HK-2 (cell line): ENCODE results near the gene EHBP1L1.

Source experiments
- DNase-seq: peaks from one replicate; pipeline ENCODE4 v3.0.0-alpha.2; 2018; ENCODE audit not compliant: unreplicated experiment

EHBP1L1 gene

DNA sequence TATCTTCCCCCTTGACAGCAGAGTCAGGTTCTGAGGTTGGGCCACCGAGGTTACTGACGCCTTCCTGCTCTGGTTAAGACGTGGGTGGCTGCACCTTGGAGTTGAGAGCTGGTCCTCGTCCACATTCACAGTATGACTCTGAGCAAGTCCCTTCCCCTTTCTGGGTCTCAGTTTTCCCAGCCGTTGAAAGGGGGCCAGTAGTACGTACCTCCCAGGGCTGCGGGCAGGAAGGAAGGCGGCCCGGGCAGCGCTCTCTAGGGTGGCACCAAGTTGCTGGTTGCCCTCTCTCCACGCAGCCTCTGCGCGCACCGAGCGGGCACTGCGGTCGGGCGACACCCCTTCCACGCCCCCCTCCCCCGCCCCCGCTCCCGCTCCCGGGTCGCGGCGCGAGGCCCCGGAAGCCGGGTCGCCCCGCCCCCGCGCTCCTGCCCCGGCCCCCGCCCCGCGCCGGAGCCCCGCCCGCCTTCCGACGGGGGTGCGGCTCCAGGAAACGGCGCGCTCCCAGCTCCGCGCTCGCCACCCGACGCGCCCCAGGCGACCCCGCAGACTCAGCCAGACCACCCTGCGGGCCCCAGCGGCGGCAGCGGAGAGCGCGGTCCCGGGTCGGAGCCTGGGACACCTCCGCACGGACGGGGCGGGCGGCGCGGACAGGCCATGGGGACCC, at the start of gene EHBP1L1:
TSS of gene EHBP1L1 (plus strand) at position 486 of the 664 bp plus-strand sequence. CDS start 250 bp downstream, outside the sequence.
- DNase-seq, result peak; percentile 60

DNA sequence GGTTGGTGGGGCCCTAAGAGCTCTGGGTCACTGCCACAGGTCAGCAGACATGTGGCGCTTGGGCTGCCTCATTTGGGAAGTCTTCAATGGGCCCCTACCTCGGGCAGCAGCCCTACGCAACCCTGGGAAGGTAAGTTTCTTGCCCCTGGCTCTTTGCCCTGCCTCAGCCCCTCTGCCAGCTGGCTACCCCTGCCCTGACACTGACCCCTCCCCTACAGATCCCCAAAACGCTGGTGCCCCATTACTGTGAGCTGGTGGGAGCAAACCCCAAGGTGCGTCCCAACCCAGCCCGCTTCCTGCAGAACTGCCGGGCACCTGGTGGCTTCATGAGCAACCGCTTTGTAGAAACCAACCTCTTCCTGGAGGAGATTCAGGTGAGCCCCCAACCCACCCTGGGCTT, 49.1 kb upstream of the EHBP1L1 start:
- no peak for DNase-seq

DNA sequence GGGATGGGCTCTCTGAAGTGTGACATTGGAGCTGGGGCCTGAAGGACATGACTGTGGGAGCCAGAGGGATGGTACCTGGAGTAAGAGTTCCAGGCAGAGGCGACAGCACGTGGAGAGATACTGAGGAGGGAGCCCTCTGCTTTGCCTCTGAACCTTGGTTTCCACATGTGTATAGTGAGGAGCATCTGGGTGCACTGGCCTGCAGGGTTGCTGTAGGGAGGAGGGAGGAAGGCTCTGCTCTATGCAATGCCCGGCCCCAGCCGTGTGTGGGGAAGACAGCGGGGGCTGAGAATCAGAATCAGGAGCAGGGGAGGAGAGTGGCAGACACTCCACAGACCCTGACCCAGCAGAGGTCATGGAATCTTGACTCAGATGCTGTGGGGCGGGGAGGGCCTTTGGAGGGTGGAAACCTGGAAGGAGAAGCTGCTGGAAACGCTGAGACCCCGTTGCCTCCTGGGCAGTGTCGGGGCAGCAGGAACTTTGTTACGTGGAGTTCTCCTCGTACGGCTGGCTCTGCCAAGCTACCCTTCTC, 47.0 kb upstream of the EHBP1L1 start:
- DNase-seq, result no peak

DNA sequence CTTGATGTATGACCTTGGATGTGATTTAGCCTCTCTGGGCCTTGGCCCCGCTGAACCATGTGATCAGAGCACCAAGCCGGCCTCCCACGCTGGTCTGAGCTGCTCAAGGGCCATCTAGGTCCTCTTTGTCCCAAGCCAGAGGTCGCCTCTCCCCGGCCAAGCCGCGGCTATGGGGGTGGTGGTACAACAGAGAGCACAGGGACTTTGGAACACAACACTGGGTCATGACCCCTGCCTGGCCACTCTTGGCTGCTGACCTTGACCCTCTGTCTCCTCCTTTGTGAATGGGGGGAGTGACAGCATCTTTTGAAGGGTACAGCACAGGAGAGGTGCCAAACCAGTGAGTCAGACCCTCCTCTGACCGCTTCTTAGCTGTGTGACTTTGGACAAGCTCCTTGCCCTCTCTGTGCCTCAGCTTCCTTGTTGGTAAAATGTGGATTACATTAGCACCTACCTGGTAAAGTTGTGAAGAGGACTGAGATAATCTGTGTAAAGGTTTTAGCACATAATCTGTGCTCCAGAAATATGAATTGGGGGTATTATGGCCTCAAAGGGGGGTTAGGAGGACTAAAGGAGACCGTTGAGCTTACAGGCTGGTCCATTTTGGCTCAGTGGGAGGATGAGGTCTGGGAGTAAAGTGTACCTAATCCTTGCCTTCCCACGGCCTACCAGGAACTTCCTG, 46.2 kb upstream of the EHBP1L1 start:
- DNase-seq, result no peak

DNA sequence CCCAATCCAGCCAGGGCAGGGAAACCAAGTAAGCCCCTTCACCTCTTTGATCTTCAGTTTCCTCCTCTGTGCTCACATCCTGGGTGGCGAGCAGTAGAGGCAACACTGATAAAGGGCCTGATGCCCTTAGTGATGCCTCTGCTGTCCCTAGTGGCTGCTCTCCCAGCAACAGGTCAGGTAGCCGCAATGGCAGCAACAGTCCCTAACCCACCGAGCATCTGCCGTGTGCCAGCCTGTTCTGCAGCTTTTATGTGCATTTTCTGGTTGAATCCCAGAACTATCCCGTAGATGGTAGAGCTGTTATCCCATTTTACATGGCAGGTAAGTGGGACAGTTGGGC, 45.7 kb upstream of the EHBP1L1 start:
- no peak for DNase-seq

DNA sequence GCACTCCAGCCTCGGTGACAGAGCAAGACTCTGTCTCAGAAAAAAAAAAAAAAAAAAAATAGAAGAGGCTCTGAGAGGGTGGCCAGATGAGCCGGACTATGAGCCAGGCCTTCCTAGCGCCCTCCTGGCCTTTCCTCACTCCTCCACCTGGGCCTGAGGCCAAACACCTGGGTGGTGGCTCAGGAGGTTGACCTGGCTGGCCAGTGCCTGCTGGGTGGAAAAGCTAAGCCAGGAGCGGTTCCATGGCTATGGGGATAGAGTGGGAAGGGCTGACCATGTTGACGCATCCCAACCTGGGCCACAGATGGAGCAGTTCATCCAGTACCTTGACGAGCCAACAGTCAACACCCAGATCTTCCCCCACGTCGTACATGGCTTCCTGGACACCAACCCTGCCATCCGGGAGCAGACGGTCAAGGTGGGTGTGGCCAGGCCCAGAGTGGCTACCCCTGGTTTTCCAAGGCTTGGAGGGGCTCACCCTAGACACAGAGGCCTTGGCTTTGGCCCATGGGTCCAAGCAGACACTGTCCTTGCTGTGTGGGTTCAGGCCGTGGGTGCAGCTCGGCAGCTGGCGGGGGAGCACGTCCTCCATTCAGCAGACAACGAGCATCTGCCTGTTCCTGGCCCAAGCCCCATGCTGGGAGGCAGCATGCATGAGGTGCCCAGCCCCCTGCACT, 43.3 kb upstream of the EHBP1L1 start:
- no peak for DNase-seq

DNA sequence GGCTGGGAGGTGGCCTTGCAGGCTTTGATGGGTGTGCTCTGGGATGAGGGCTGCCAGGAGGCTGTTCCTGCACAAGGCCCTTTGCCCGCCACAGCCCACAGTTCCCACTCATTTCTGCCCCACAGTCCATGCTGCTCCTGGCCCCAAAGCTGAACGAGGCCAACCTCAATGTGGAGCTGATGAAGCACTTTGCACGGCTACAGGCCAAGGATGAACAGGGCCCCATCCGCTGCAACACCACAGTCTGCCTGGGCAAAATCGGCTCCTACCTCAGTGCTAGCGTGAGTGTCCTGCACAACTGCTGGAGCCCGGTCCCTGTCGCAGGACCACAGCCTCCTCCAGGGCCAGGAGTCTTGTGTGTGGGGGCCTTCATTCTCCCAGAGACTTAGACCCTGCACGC, 40.8 kb upstream of the EHBP1L1 start:
- no peak for DNase-seq

DNA sequence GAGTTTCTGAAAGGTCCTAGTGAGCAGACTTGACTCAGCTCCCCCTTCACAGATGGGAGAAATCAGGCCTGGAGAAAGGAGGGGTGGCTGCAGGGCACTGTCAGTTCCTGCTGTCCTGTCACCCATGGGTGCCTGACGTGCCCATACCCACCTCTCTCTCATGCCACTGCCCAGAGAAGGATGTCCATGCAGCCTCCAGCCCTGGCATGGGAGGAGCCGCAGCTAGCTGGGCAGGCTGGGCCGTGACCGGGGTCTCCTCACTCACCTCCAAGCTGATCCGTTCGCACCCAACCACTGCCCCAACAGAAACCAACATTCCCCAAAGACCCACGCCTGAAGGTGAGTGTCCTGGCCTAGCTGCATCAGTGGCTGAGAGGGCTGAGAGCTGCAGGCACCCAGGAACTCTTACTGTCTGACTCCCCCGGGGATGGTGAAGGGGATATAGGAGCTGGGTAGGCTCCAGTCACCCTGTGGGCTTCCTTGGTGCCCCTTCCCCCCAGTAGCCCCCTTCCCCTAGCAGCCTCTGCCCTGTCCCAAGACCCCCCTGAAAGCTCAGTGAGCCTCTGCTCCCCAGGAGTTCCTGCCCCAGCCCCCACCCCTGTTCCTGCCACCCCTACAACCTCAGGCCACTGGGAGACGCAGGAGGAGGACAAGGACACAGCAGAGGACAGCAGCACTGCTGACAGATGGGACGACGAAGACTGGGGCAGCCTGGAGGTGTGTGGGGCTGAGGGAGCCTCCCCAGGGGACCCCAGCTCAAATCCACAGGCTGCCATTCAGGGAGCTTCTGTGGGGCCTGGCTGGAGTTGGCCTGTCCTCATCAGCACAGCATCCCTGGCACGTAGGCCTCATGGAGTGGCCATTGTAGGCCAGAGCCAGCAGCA, 39.2 kb upstream of the EHBP1L1 start:
- DNase-seq, result no peak

DNA sequence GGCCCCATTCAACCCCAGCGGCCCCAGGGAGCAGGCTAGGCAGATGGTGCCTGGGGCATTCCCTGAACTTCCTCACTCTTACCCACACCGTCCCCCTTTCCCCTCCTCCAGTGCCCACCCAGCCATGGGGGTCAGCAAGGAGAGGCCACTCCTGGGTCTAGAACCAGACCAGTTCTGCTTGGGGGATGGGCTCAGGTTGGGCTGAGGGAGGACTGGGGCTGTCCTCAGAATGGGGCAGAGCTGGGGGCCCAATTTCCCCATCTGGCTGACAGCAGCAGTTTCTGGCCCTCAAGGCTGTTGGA, 38.6 kb upstream of the EHBP1L1 start:
- DNase-seq, result no peak

DNA sequence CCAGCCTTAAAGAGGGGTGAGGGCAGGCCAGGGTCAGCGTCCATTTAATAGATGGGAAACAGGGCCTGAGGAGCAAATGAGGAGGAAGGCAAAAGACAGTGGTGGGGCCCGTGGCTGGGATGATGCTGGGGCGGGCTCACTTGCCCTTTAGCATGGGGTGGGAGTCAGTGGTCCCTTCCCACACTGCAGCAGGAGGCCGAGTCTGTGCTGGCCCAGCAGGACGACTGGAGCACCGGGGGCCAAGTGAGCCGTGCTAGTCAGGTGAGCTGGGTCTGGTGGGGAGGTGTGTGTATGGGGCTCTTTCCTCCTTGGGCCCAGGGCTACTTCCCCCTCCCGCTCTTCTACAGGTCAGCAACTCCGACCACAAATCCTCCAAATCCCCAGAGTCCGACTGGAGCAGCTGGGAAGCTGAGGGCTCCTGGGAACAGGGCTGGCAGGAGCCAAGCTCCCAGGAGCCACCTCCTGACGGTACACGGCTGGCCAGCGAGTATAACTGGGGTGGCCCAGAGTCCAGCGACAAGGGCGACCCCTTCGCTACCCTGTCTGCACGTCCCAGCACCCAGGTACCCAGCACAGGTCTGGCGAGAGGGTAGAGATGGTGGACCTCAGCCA, 38.1 kb upstream of the EHBP1L1 start:
- DNase-seq, result no peak

DNA sequence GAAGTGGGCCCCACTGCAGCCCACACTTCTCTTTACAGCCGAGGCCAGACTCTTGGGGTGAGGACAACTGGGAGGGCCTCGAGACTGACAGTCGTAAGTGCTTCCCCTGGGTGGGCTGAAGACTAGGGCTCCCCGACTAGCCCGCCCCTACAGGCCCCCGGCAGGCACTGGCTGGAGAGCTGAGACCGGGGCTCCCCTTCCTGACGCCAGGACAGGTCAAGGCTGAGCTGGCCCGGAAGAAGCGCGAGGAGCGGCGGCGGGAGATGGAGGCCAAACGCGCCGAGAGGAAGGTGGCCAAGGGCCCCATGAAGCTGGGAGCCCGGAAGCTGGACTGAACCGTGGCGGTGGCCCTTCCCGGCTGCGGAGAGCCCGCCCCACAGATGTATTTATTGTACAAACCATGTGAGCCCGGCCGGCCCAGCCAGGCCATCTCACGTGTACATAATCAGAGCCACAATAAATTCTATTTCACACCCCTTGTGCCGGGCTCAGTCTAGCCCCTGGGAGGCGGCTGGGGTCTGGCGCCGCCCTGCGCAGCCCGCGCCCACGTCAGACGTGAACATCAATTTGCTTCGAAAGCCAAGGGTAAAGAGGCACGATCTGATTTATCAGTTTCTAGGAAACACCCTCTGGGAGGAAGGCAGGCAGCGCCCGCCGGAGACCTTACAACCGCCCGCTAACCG, 37.5 kb upstream of the EHBP1L1 start:
- DNase-seq, result no peak

DNA sequence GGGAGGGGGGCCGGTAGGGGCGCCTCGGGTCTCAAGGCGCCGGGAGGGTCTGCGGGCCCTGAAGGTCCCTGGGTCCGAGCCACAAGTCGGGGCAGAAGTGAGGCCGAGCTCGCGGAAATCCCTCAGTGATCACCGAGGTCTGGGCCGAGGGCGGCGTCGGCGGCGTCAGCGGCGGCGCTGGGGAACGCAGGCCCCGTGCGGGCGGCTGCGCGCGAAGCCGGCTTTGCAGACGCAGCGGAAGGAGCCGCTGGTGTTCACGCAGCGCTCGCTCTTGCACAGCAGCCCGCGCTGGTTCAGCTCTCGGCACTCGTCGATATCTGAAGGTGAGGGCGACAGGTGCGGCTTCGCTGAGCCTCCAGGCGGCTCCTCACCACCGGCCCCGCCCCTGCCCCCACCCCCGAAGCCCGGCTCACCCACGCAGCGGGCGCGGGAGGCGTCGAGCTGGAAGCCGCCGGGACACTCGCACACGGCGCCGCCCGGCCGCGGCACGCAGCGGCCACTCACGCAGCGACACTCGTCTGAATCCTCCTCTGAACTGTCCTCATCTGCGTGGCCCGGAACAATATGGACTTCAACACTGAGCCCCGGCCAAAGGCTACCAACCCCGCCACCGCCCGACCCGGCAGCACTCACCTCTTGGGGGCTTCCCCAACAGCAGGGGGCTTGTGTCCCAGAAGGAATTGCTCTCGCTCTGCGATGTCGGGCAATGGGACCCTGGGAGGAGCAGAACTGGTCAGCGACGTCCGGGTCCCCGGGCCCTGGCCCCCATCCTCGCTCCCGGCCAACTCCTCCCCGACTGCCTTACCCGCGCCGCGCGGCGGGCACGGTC, 36.7 kb upstream of the EHBP1L1 start:
- DNase-seq, result no peak

DNA sequence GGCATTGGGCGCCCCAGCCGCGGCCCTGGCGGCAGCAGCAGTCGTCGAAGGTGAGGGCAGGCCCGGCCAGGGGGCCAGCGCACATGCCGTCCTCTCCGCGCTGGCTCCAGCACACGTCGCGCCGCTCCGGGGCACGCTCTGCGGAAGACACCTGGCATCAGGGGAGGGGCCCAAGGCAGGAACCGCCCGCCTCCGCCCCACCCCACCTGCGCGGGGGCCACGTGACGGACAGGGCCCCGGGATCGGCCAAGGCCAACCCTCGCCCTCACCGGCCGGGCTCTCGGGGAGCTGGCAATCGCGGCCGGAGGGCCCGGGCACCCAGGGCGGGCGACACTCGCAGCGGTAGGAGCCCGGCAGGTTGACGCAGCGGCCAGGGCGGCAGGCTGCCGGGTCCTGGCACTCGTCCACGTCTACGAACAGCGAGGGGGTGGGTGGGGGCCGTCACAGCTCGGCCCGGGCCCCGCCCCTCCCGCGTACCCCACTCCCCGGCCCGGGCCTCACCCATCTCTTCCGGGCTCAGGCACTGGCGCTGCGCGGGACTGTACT, 36.0 kb upstream of the EHBP1L1 start:
- no peak for DNase-seq

DNA sequence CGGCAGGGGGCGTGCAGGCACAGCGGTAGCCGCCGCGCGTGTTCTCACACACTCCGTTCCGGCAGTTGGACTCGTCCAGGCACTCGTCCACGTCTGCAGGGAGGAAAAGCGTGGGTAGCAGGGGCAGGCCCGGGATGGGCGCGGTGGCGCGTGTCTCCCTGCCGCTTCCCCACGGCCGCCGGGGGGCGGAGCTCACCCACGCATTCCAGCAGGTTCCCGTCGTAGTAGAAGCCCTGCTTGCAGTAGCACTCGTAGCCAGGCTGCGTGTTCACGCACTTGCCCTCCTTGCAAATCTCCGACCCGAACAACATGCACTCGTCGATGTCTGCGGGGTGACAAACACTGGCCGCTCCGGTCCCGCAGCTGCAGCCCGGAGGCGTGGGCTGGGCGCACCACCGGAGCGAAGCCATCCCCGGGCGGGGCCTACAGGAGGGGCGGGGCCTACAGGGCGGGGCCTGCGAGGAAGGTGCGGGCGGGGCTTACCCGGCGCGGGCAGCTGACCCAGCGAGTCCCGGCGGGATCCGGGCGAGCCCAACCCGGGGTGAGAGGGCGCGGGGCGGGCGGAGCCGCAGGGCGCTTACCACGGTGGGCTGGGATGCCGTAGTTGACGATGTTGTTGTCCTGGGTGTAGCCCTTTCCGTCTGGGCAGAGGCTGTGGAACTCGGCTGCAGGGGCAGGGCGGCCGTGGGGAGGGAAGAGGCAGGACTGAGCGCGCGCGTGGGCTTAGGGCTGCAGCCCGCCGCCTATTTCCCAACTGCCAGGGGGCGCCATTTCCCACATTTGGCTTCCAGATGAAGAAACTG, 35.4 kb upstream of the EHBP1L1 start:
- DNase-seq, result peak; percentile 86

DNA sequence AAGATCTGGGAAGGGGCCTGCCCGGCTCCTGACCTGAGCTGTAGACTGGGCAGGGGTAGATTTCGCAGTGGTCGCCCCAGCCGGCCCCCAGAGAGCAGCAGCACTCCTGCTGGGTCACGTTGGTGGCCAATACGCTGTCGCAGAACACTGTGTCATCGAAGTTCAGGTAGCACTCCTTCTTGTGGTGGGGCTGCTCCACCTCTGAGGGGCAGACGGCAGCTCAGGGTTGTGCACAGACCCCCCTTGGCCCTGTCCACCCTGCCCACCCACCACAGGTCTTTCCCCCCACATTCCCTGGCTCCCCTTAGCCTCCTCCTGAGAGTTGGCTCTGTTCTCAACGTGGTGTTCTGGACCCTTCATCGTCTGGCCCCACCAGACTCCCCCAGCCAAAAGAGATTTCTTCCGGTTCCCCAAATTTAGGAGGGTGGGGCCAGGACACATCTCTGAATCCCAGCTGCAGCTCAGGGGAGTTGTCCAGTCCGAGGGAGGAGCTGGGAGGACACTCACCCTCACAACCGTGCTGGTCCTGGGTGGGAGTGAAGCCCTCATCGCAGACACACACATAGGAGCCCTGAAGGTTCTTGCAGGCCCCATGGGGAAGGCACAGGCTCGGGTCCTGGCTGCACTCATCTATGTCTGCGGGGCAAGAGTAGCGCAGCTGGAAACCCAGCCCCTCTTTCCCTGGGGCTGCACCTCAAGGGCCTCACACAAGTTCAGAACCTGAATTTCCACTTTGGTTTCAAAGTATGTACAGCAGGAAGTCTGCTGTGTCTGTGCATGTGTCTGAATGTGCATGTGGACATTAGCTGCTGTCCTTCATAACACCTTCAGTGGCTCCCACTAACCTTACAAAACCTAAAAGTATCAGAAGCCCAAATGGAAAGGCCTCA, 34.5 kb upstream of the EHBP1L1 start:
- no peak for DNase-seq

DNA sequence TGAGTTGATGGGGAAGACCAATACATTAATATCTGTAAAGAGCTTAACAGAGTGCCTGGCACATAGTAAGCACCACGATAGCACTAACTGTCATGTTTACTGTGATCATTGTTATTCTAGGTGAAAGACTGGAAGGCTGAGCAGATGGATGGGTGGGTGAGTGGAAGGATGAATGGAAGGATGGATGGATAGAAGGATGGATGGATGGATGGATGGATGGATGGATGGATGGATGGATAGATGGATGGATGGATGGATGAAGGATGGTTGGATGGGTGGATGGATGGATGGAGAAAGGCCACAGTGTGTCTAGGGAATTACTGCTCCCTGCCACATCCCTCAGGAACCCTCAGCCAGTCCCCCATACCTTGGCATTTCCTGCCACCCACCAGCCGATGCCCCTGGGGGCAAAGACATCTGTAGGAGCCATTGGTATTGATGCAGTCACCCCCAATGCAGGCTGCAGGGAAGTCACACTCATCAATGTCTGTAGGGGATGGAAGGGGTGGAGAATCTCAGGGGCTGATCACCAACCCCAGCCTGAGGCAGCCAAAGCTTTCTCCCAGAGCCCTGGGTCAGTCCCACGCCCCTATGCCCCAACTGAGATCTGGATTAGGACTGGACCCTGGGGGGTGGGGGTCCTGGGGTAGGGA, 33.0 kb upstream of the EHBP1L1 start:
- DNase-seq, result no peak

DNA sequence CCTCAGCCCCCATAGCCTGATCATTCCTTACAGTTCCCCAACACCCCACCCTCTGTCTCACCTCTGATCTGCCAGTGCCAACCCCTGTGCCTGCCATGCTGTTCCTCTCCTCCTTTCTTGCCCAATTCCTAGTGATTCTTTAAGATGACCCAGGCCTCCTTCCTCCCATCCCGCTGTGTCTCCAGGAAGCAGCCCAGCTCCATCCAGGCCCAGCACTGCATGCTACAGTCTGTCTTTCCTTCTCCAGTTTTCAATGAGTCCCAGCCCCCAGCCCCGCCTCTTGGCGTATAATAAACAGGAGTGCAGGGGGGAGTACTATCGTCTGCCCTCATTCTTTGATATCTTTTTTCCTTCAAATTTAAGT, 30.0 kb upstream of the EHBP1L1 start:
- DNase-seq, result no peak
